Astrocyte (in vitro differentiated cells and primary cell): ENCODE data around the gene ARHGEF17.
"Not testable (repeated sequence)": the region's sequence is repeated elsewhere in the genome, so short reads cannot be mapped to it uniquely, and the experiment has no call there.

Experiments used
- EZH2 ChIP-seq: IDR thresholded peaks from 2 replicates; pipeline ENCODE4 v1.6.1; 2012; ENCODE audit warnings: mild to moderate bottlenecking, low read length, inconsistent platforms; ENCODE audit not compliant: insufficient read depth
- TF ChIP-seq, protein P1 (sequence below): IDR thresholded peaks from 2 replicates; pipeline ENCODE4 v1.5.1; 2011; ENCODE audit warnings: low read depth, mild to moderate bottlenecking, inconsistent platforms, low read length, moderate library complexity; ENCODE audit not compliant: insufficient read depth

DNA sequence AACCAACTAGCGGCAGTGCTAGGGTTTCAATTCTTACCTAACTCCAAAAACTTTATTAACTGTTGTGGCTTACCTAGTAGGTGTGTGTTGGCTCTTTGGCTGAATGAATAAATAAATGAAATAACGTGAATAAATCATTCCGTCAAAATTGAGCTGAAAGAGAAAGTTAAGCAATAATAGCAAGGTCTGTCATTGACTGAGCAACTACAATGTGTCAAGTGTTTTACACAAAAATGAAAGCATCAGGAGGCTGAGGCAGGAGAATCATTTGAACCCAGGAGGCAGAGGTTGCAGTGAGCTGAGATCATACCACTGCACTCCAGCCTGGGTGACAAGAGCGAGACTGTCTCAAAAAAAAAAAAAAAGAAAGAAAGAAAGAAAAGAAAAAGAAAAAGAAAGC lies 33.9 kb upstream of the ARHGEF17 start:
- TF ChIP-seq, protein P1, sequence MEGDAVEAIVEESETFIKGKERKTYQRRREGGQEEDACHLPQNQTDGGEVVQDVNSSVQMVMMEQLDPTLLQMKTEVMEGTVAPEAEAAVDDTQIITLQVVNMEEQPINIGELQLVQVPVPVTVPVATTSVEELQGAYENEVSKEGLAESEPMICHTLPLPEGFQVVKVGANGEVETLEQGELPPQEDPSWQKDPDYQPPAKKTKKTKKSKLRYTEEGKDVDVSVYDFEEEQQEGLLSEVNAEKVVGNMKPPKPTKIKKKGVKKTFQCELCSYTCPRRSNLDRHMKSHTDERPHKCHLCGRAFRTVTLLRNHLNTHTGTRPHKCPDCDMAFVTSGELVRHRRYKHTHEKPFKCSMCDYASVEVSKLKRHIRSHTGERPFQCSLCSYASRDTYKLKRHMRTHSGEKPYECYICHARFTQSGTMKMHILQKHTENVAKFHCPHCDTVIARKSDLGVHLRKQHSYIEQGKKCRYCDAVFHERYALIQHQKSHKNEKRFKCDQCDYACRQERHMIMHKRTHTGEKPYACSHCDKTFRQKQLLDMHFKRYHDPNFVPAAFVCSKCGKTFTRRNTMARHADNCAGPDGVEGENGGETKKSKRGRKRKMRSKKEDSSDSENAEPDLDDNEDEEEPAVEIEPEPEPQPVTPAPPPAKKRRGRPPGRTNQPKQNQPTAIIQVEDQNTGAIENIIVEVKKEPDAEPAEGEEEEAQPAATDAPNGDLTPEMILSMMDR, result not testable (repeated sequence)
- TF ChIP-seq EZH2, result not testable (repeated sequence)
